H1 (cell line): ENCODE data around the gene PRKN.

Experiments
- CTCF ChIP-seq, 3 experiments: IDR thresholded peaks; 1 replicate in 2 of 3; 2 replicates in 1 of 3; pipeline versions ENCODE4 v1.5.1 to v1.6.1; 2011; ENCODE audit warnings: low read length in 3 of 3, mild to moderate bottlenecking in 3 of 3, inconsistent platforms in 2 of 3, low read depth in 1 of 3, moderate library complexity in 1 of 3; ENCODE audit not compliant: insufficient read depth in 1 of 3; ENCODE audit errors: control extremely low read depth in 1 of 3
- POLR2A ChIP-seq, 2 experiments: IDR thresholded peaks; 1 replicate in 1 of 2; 2 replicates in 1 of 2; pipeline ENCODE4 v1.6.1; 2011; ENCODE audit warnings: low read depth in 2 of 2, low read length in 2 of 2, mild to moderate bottlenecking in 2 of 2; ENCODE audit errors: control extremely low read depth in 1 of 2

DNA sequence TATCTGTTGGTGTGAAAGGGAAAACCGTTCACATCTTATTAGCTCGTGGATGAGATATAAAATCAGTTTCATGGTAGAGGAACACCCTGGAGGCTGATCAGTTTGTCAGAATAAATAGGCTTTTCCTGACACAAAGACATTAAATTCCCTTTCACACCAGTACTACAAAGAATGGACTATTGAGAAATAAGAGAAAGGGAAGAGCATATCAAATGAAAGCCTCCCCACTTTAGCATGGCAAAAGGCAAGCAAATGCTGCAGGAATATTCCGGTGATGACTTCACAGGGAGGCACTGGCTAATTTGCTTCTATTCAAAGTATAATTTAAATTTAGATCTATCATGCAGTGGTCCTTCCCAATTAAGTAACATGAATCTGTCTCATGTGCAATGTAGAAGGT lies 1337.8 kb downstream of the PRKN start:
- TF ChIP-seq CTCF (IDR thresholded peaks at IDR 0.05; ENCODE audit: control extremely low read depth in 1 of 3, insufficient read depth in 1 of 3, low read depth in 1 of 3, low read length in 3 of 3) (no peak), POLR2A (IDR thresholded peaks at IDR 0.05; ENCODE audit: control extremely low read depth in 1 of 2, low read depth in 2 of 2, low read length in 2 of 2) (no peak)
